Stomach (tissue), 9 donors: ENCODE measurements around the gene ANG. TPM values are rescaled to one million over a fixed set of nuclear protein-coding genes. Genes with fewer than 3 reads are reported as not detected.
"Not testable (repeated sequence)": the region's sequence is repeated elsewhere in the genome, so short reads cannot be mapped to it uniquely, and the experiment has no call there.

Source experiments
- DNase-seq, 2 donors: peaks; one replicate each; pipeline versions ENCODE4 v3.0.0 to v3.0.0-alpha.2; 2013 to 2019
- H3K27ac ChIP-seq, 5 donors: fragments of 200-600 bp in 4 of 5; sonication (generic) in 4 of 5; one replicate each; pipeline ENCODE4 v1.5.1; 2013 to 2019; ENCODE audit warnings: mild to moderate bottlenecking in 1 of 5, moderate library complexity in 1 of 5
- H3K27me3 ChIP-seq, 3 donors: fragments of 200-600 bp; sonication (generic); one replicate each; pipeline ENCODE4 v1.5.1; 2017 to 2019; ENCODE audit warnings: mixed run types in 1 of 3
- H3K36me3 ChIP-seq, 4 donors: fragments of 200-600 bp; sonication (generic); 1 replicate in 3 of 4; 2 replicates in 1 of 4; pipeline ENCODE4 v1.5.1; 2016 to 2019
- H3K4me1 ChIP-seq, 4 donors: fragments of 200-600 bp; sonication (generic); one replicate each; pipeline ENCODE4 v1.5.1; 2016 to 2019
- H3K4me3 ChIP-seq, 4 donors: fragments of 200-600 bp; sonication (generic) in 3 of 4; one replicate each; pipeline ENCODE4 v1.5.1; 2016 to 2019; ENCODE audit warnings: mild to moderate bottlenecking in 1 of 4
- H3K9me3 ChIP-seq, 4 donors: fragments of 200-600 bp; sonication (generic); one replicate each; pipeline ENCODE4 v1.5.1; 2016 to 2019
- EP300 ChIP-seq: sonication (generic); formaldehyde crosslinking; IDR thresholded peaks from one replicate; pipeline ENCODE4 v1.6.1; 2017; ENCODE audit warnings: antibody characterized with exemption
- POLR2A ChIP-seq, 4 donors: fragments of 450-650 bp; IDR thresholded peaks; one replicate each; pipeline ENCODE4 v1.6.1; 2016; ENCODE audit warnings: antibody characterized with exemption in 4 of 4, control low read depth in 2 of 4, mild to moderate bottlenecking in 1 of 4, moderate library complexity in 1 of 4
- POLR2AphosphoS5 ChIP-seq, 3 donors: sonication (generic); formaldehyde crosslinking; IDR thresholded peaks; one replicate each; pipeline ENCODE4 v1.6.1; 2016; ENCODE audit warnings: antibody characterized with exemption in 3 of 3
- WGBS, 5 donors: extraction: QIAGEN DNeasy Blood & Tissue Kit in 3 of 5; methylation state at CpG; one replicate each; pipeline versions ENCODE4 v1.1.5 to v1.1.7; 2013 to 2018; 5-methylcytosine and 5-hydroxymethylcytosine counted together
- intact Hi-C: fragments of 100-400 bp; cut with DNase I; formaldehyde crosslinking; loops from one replicate; pipeline ENCODE4 v1.15.1; 2023; ENCODE audit warnings: low total_unique reads
- polyA plus RNA-seq, 3 donors: library from polyadenylated mRNA; stranded (reverse); fragments of 200-250 nt; gene quantifications; one replicate each; pipeline ENCODE4 v1.2.3, GENCODE V29; 2013
- total RNA-seq, 5 donors: library from RNA; depleted of rRNA; stranded (reverse); fragments of >200 nt; gene quantifications; one replicate each; pipeline versions ENCODE4 v1.1.0 to v1.2.3, GENCODE V29; 2014 to 2016
- TF ChIP-seq, protein P1 (sequence below), 7 experiments: fragments of 450-650 bp in 4 of 7; fragments of 200-600 bp in 3 of 7; sonication (generic) in 3 of 7; IDR thresholded peaks; one replicate each; pipeline ENCODE4 v1.5.1; 2016 to 2019; ENCODE audit warnings: antibody characterized with exemption in 7 of 7, control low read depth in 2 of 7, mild to moderate bottlenecking in 1 of 7
- donor health status: healthy with polysubstance abuse.
- donor health status: Bipolar disorder and iron deficiency.
- donor health status: healthy.

The ANG gene
- total and polyA plus RNA-seq, 8 donors = 0.58 to 46.1 (median 31.3) TPM

DNA sequence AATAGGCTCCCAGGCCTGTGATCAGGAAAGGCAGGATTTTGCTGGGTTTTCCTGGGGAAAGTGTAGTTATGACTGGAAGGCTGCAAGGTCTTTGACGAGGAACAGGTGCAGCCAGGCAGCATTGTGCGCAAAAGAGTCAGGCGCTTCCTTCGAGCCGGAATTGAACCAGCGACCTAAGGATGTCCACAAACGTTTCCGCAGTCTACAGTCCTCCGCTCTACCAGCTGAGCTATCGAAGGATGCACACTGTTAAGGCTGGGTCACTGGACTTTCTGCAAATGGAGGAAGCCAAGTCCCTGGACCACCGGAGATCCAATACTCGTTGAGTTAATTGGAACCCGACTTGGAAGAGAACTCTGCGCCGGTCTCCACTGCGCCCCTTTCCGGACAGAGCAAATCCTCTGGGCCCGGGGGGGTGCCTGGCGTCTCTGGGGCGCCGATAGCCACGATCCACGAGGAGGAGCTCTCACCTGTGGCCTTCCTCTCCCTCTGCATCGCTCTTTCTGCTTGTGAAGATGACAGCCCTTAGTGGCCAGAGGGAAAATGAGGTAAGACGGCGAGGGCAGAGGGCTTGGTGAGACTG lies 28.7 kb upstream of the ANG start:
- intact Hi-C loops = no loop called here
- H3K36me3 ChIP-seq = no peaks in the 10 kb centered on the region
- peaks cover 5 to 97% (median 28%) of the 10 kb centered on the region in 3 donors for H3K27me3 ChIP-seq
- H3K4me3 ChIP-seq = no peak overlapping the region
- no peak for DNase-seq
- H3K27ac ChIP-seq = no peak overlapping the region
- TF ChIP-seq, protein P1, sequence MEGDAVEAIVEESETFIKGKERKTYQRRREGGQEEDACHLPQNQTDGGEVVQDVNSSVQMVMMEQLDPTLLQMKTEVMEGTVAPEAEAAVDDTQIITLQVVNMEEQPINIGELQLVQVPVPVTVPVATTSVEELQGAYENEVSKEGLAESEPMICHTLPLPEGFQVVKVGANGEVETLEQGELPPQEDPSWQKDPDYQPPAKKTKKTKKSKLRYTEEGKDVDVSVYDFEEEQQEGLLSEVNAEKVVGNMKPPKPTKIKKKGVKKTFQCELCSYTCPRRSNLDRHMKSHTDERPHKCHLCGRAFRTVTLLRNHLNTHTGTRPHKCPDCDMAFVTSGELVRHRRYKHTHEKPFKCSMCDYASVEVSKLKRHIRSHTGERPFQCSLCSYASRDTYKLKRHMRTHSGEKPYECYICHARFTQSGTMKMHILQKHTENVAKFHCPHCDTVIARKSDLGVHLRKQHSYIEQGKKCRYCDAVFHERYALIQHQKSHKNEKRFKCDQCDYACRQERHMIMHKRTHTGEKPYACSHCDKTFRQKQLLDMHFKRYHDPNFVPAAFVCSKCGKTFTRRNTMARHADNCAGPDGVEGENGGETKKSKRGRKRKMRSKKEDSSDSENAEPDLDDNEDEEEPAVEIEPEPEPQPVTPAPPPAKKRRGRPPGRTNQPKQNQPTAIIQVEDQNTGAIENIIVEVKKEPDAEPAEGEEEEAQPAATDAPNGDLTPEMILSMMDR (IDR thresholded peaks at IDR 0.05) = no peak
- TF ChIP-seq POLR2AphosphoS5 (IDR thresholded peaks at IDR 0.05) (no peak), POLR2A (IDR thresholded peaks at IDR 0.05) (no peak)
- 62 to 70% (median 64%) methylated on average over 26 of the region's 26 CpGs for WGBS, 5 donors
- peaks cover 0 to 20% (median 16%) of the 10 kb centered on the region in 4 donors for H3K4me1 ChIP-seq
- H3K9me3 ChIP-seq = no peaks in the 10 kb centered on the region

DNA sequence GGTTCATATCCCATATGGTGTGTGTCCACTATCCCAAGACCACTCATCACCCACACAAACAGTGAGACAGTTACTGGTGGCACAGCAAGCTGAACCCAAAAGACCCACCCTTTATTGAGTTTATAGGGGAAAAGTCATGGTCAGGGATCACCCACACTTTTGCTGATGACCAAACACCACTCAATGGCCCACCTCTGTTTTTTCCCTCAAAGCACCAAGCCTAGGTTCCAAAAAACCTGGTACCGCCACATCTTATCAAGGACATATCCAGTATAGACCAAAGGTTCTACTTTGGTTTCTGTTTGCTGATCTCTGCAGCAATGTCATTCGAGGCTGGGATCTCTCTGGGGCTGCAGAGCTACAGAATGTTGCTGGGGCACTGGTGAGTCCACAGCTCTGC lies 27.4 kb upstream of the ANG start:
- intact Hi-C loops = no loop called here
- 59 to 69% (median 66%) methylated on average over 2 of the region's 2 CpGs for WGBS, 5 donors
- H3K9me3 ChIP-seq = no peaks in the 10 kb centered on the region

DNA sequence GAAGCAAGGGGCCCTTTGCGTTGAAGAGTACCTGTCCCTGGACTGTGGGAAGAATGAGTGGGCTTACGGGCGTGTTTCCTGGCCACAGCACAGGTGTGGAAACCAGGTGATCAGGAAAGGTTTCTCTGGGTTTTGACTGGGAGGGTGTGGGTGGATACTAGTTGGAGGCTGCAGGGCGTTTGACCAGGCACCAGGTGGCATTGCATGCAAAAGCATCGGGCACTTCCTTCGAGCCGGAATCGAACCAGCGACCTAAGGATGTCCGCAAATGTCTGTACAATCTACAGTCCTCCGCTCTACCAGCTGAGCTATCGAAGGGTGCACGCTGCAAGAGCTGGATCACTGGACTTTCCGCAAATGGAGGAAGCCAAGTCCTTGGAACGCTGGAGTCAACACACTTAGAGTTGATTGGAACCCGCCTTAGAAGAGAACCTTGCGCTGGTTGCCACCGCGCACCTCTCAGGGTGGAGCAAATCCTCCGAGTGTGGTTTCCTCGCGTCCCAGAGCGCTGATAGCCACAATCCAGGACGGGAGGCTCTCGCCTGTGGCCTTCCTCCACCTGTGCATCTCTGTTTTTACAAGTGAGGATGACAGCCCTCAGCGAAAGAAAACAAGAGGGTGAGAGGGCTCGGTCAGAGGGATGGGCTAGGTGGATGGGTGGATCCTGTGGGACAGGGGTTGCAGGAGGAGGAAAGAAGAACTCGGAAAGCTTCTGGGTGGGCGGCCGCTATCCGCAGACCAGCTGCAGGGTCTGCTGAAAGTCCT lies 25.4 kb upstream of the ANG start:
- WGBS, 5 donors = 4 to 11% (median 6%) methylated on average over 26 to 31 of the region's 31 CpGs
- intact Hi-C loops = no loop called here
- Histone ChIP-seq H3K4me1 (peaks cover 0 to 20% (median 16%) of the 10 kb centered on the region in 4 donors), H3K27ac (no peak overlapping the region), H3K36me3 (no peaks in the 10 kb centered on the region), H3K4me3 (peak overlapping the region; percentile 24 to 37 (median 34)), H3K27me3 (peaks cover 0 to 75% (median 5%) of the 10 kb centered on the region in 3 donors), H3K9me3 (no peaks in the 10 kb centered on the region)
- TF ChIP-seq POLR2A (IDR thresholded peaks at IDR 0.05) (no peak), EP300 (no peak), POLR2AphosphoS5 (IDR thresholded peaks at IDR 0.05) (peak in 1 of 3 donors; percentile 47)
- TF ChIP-seq, protein P1 (IDR thresholded peaks at IDR 0.05) = peak in 5 of 7 experiments; percentile 51 to 88 (median 65)
- DNase-seq = peak; percentile 79 to 90

More for the DNA sequence above, 27.4 kb upstream of the ANG start:
- Histone ChIP-seq H3K4me3 (no peak overlapping the region), H3K4me1 (peaks cover 0 to 20% (median 16%) of the 10 kb centered on the region in 4 donors), H3K36me3 (no peaks in the 10 kb centered on the region), H3K27ac (no peak overlapping the region), H3K27me3 (peaks cover 5 to 91% (median 17%) of the 10 kb centered on the region in 3 donors)
- DNase-seq = no peak
- TF ChIP-seq POLR2AphosphoS5 (IDR thresholded peaks at IDR 0.05) = no peak
- TF ChIP-seq POLR2A (IDR thresholded peaks at IDR 0.05) = no peak
- TF ChIP-seq EP300 = no peak
- TF ChIP-seq, protein P1 (IDR thresholded peaks at IDR 0.05) = no peak

DNA sequence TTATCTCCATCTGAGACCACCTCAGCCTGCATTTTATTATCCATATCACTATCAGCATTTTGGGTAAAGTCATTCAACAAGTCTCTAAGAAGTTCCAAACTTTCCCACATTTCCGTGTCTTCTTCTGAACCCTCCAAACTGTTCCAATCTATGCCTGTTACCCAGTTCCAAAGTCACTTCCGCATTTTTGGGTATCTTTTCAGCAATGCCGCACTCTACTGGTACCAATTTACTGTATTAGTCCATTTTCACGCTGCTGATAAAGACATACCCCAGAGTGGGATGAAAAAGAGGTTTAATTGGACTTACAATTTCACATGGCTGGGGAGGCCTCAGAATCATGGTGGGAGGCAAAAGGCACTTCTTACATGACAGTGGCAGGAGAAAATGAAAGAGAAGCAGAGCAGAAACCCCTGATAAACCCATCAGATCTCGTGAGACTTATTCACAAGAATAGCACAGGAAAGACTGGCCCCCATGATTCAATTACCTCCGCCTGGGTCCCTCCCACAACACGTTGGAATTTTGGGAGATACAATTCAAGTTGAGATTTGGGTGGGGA lies 22.1 kb upstream of the ANG start:
- peaks cover 0 to 20% (median 16%) of the 10 kb centered on the region in 4 donors for H3K4me1 ChIP-seq
- intact Hi-C loops, H3K36me3 ChIP-seq, H3K9me3 ChIP-seq, H3K27ac ChIP-seq, DNase-seq, H3K4me3 ChIP-seq: not testable (repeated sequence)
- 73 to 83% (median 82%) methylated on average over 7 of the region's 7 CpGs for WGBS, 5 donors
- peaks cover 0 to 42% (median 0%) of the 10 kb centered on the region in 3 donors for H3K27me3 ChIP-seq
